K562 (cell line): ENCODE results near the gene SOCS2. TPM values are rescaled to one million over a fixed set of nuclear protein-coding genes. Genes with fewer than 3 reads are reported as not detected.
A peak's percentile ranks its signal among the peaks of the same experiment; 100 is the strongest.

ENCODE experiments used
- CCAR2 ChIP-seq: fragments of 200-400 bp; formaldehyde crosslinking; IDR thresholded peaks from 2 replicates; pipeline ENCODE4 v1.6.1; 2017; ENCODE audit warnings: mild to moderate bottlenecking, low read depth, low read length
- CEBPZ ChIP-seq: fragments of 150-350 bp; IDR thresholded peaks from 2 replicates; pipeline ENCODE4 v1.6.1; 2014; ENCODE audit warnings: low read depth, mild to moderate bottlenecking, low read length, borderline replicate concordance
- CHD7 ChIP-seq: fragments of 200-600 bp; sonication (generic); IDR thresholded peaks from one replicate; pipeline ENCODE4 v1.6.1; 2012; ENCODE audit warnings: mild to moderate bottlenecking, low read depth, low read length, inconsistent platforms
- GTF2B ChIP-seq: IDR thresholded peaks from 2 replicates; pipeline ENCODE4 v1.6.1; 2011; ENCODE audit not compliant: insufficient read length; ENCODE audit errors: extremely low read depth
- HEY1 ChIP-seq: fragments of 250-450 bp; sonication (Bioruptor Pico); IDR thresholded peaks from 2 replicates; pipeline ENCODE4 v1.5.0; 2020; ENCODE audit warnings: mild to moderate bottlenecking, moderate library complexity, borderline replicate concordance
- L3MBTL2 ChIP-seq: fragments of 450-650 bp; IDR thresholded peaks from 2 replicates; pipeline ENCODE4 v1.6.1; 2016; ENCODE audit warnings: mild to moderate bottlenecking, moderate library complexity
- MAFF ChIP-seq: IDR thresholded peaks from 2 replicates; pipeline ENCODE4 v1.6.1; 2012; ENCODE audit warnings: low read length, improper control_type of control experiment
- MTA2 ChIP-seq: fragments of 450-650 bp; IDR thresholded peaks from 2 replicates; pipeline ENCODE4 v1.6.1; 2016; ENCODE audit warnings: low read depth
- POLR2A ChIP-seq: fragments of 450-650 bp; conservative IDR thresholded peaks from 2 replicates; pipeline ENCODE4 v1.6.1; 2016
- SMARCA4 ChIP-seq: fragments of 450-650 bp; IDR thresholded peaks from 2 replicates; pipeline ENCODE4 v1.6.1; 2016
- ZNF224 ChIP-seq: sonication (generic); formaldehyde crosslinking; IDR thresholded peaks from 2 replicates; pipeline ENCODE4 v1.8.0; 2022; ENCODE audit warnings: mild to moderate bottlenecking, missing genetic modification reagents
- polyA plus RNA-seq, 8 experiments: library from polyadenylated mRNA; depleted of rRNA in 4 of 8; stranded (reverse) in 5 of 8; unstranded in 3 of 8; fragments of >200 nt; fragmentation: Nextera tagmentation in 2 of 8; fragmentation: Illumina TruSeq in 1 of 8; extraction: Ambion mirVana in 2 of 8; extraction: Trizol in 1 of 8; gene quantifications; 2 replicates each; pipeline versions ENCODE4 v1.2.1 to v1.2.3, GENCODE V29; 2011 to 2014; ENCODE audit warnings: inconsistent platforms in 1 of 8, missing spikeins in 1 of 8
- total RNA-seq, 7 experiments: library from RNA; depleted of rRNA in 6 of 7; stranded (reverse); fragments of >200 nt in 6 of 7; fragmentation: Illumina TruSeq in 2 of 7; extraction: Trizol in 2 of 7; gene quantifications; 2 replicates each; pipeline versions ENCODE4 v1.2.1 to v1.2.3, GENCODE V29; 2011 to 2021; ENCODE audit warnings: low replicate concordance in 1 of 7

SOCS2 gene
- total and polyA plus RNA-seq, 9 of the 15 experiments (the other 6 are each of a cell fraction or from before 2014, with no cell fraction given), result 37.0 to 162 (median 98.7) TPM

GRCh38 chr12:93595351-93595750 is 22.9 kb downstream of the SOCS2 start (continued):
- TF ChIP-seq CHD7 (no peak), MAFF (no peak), HEY1 (no peak), SMARCA4 (0 out of 2 replicates have a peak, but pooled peaks have one; percentile 25), CEBPZ (no peak), MTA2 (no peak), CCAR2 (no peak), L3MBTL2 (peak; percentile 14; the same call in 1 of the 2 replicates), POLR2A (no peak), ZNF224 (CRISPR knock-in tag) (no peak), GTF2B (no peak)
